ENCODE results near the gene SMYD3.
A peak's percentile ranks its signal among the peaks of the same experiment; 100 is the strongest.

The SMYD3 gene

GRCh38 chr1:246165826-246166709 is 341.0 kb downstream of the SMYD3 start:
- H3K27ac ChIP-seq = peak overlapping the region; percentile 49; the same call in 1 of the 2 replicates
- TF ChIP-seq ZFX (IDR thresholded peaks at IDR 0.05) (no peak), CTCF (conservative IDR thresholded peaks at IDR 0.05) (no peak)

GRCh38 chr1:246164764-246165163 is 342.3 kb downstream of the SMYD3 start:
- H3K27ac ChIP-seq = no peak overlapping the region
- no peak for TF ChIP-seq ZFX (IDR thresholded peaks at IDR 0.05)
- TF ChIP-seq CTCF (conservative IDR thresholded peaks at IDR 0.05) = no peak

GRCh38 chr1:246162560-246162959 is 344.5 kb downstream of the SMYD3 start:
- TF ChIP-seq ZFX (IDR thresholded peaks at IDR 0.05) (no peak), CTCF (conservative IDR thresholded peaks at IDR 0.05) (no peak)
- H3K27ac ChIP-seq = no peak overlapping the region

GRCh38 chr1:246161626-246162025 is 345.5 kb downstream of the SMYD3 start:
- TF ChIP-seq CTCF (conservative IDR thresholded peaks at IDR 0.05) (no peak), ZFX (IDR thresholded peaks at IDR 0.05) (no peak)
- H3K27ac ChIP-seq = no peak overlapping the region

- no peak overlapping the region for H3K27ac ChIP-seq
- TF ChIP-seq CTCF (conservative IDR thresholded peaks at IDR 0.05) = no peak
- TF ChIP-seq ZFX (IDR thresholded peaks at IDR 0.05) = no peak
These were observed 346.2 kb downstream of the SMYD3 start for GRCh38 chr1:246160905-246161304.

- TF ChIP-seq CTCF (conservative IDR thresholded peaks at IDR 0.05) (no peak), ZFX (IDR thresholded peaks at IDR 0.05) (no peak)
- H3K27ac ChIP-seq = no peak overlapping the region
These were observed 346.7 kb downstream of the SMYD3 start for GRCh38 chr1:246160374-246160773.

All from C4-2B (cell line).